Left colon (tissue), 2 donors: ENCODE data around the gene FAP. TPM values are rescaled to one million over a fixed set of nuclear protein-coding genes. Genes with fewer than 3 reads are reported as not detected.

Experiments used
- ATAC-seq: fragments of 200-7000 bp; cut with Tn5 transposase; one replicate; pipeline ENCODE4 v1.9.1; 2020; ENCODE audit warnings: mild to moderate bottlenecking, moderate library complexity
- DNase-seq, 2 donors: peaks; one replicate each; pipeline ENCODE4 v3.0.0-alpha.2; 2020
- intact Hi-C, 2 donors: fragments of 100-400 bp; cut with DNase I in 1 of 2; cut with micrococcal nuclease in 1 of 2; formaldehyde crosslinking; loops; one replicate each; pipeline versions ENCODE4 v1.11.2 to v1.14.0; 2022; cut with DNase I, micrococcal nuclease
- total RNA-seq, 2 donors: library from RNA; stranded (reverse); fragmentation: NEBNext Ultra II Directional; extraction: Animal tissue kit (Norgen Biotek cat#: 25700); gene quantifications; one replicate each; pipeline ENCODE4 v1.2.1, GENCODE V29; 2021
- donor health status: DM: no; HTN: no; CAD: no.
- donor health status: DM: yes; HTN: yes; CAD: no.

FAP gene
- total RNA-seq, 2 donors from 2014 or later = 0.34 to 0.78 TPM

- intact Hi-C loops = loop anchor here (10.0 kb wide), 2 partner anchors 141 to 151 kb away; no protein-coding TSS in a partner anchor
- ATAC-seq (peak; percentile 90), DNase-seq (peak; percentile 35 to 71)
Measured at GRCh38 chr2:162153608-162154224, 89.5 kb downstream of the FAP start.

- no peak for DNase-seq
- intact Hi-C loops = loop anchor here (10.0 kb wide), 2 partner anchors 143 to 153 kb away; no protein-coding TSS in a partner anchor
- ATAC-seq = no peak
Measured at GRCh38 chr2:162152147-162152546, 91.1 kb downstream of the FAP start, which contains the start of gene GCG. Gene GCG (minus strand): TSS chr2:162152247. CDS start chr2:162149178, 3,069 bp downstream.

- ATAC-seq = no peak
- DNase-seq = no peak
- intact Hi-C loops = loop anchor here (10.0 kb wide), 2 partner anchors 145 to 155 kb away; no protein-coding TSS in a partner anchor
Measured at GRCh38 chr2:162149940-162150339, 93.3 kb downstream of the FAP start.

- intact Hi-C loops = no loop called here
- ATAC-seq (no peak), DNase-seq (no peak)
Measured at GRCh38 chr2:162149466-162149865, 93.8 kb downstream of the FAP start.

GRCh38 chr2:162148956-162149355, 94.3 kb downstream of the FAP start:
- ATAC-seq = no peak
- DNase-seq = no peak
- intact Hi-C loops = no loop called here

GRCh38 chr2:162143969-162144368, 99.3 kb downstream of the FAP start:
- no peak for DNase-seq
- ATAC-seq = no peak
- intact Hi-C loops = no loop called here

GRCh38 chr2:162138310-162138709, 104.9 kb downstream of the FAP start:
- no peak for DNase-seq

GRCh38 chr2:162127422-162127821, 115.8 kb downstream of the FAP start:
- no peak for ATAC-seq
- DNase-seq = no peak
- intact Hi-C loops = loop anchor here in 1 of 2 donors (10.0 kb wide), 1 partner anchor 543 kb away; no protein-coding TSS in a partner anchor

More at GRCh38 chr2:162138310-162138709, 104.9 kb downstream of the FAP start:
- intact Hi-C loops = no loop called here
- ATAC-seq = no peak

GRCh38 chr2:162126527-162126926, 116.7 kb downstream of the FAP start:
- DNase-seq (no peak), ATAC-seq (no peak)
- intact Hi-C loops = loop anchor here in 1 of 2 donors (10.0 kb wide), 1 partner anchor 542 kb away; no protein-coding TSS in a partner anchor

- intact Hi-C loops = loop anchor here in 1 of 2 donors (10.0 kb wide), 1 partner anchor 541 kb away; no protein-coding TSS in a partner anchor
- DNase-seq = no peak
- no peak for ATAC-seq
Measured at GRCh38 chr2:162126111-162126519, 117.1 kb downstream of the FAP start.

GRCh38 chr2:162125138-162125537, 118.1 kb downstream of the FAP start:
- ATAC-seq = no peak
- intact Hi-C loops = loop anchor here in 1 of 2 donors (10.0 kb wide), 1 partner anchor 540 kb away; no protein-coding TSS in a partner anchor
- DNase-seq = no peak

GRCh38 chr2:162123806-162124758, 119.2 kb downstream of the FAP start:
- intact Hi-C loops = loop anchor here in 1 of 2 donors (5.0 to 10.0 kb wide), 2 partner anchors 117 to 539 kb away; no protein-coding TSS in a partner anchor
- DNase-seq = no peak
- ATAC-seq = peak; percentile 54

Other genes with a start within 250 kb of the FAP start
- 10 to 100 TPM; 14.7 to 30.1 TPM for gene DPP4, start 169.2 kb downstream of the FAP start, total RNA-seq
- 10 to 100 TPM; 55.2 to 55.9 TPM for gene GCG, start 91.2 kb downstream of the FAP start, total RNA-seq
- gene IFIH1, start 75.2 kb upstream of the FAP start, total RNA-seq = 10 to 100 TPM; 19.1 to 20.0 TPM
- gene GCA, start 100.7 kb upstream of the FAP start, total RNA-seq = 10 to 100 TPM; 25.6 to 28.1 TPM